GM18907 (cell line): Measurements from ENCODE around the gene CD34.

Source experiments
- ATAC-seq: cut with Tn5 transposase; IDR thresholded peaks from one replicate; pipeline ENCODE4 v1.9.1; 2021; ENCODE audit warnings: mild to moderate bottlenecking, moderate library complexity; ENCODE audit not compliant: unreplicated experiment

The CD34 gene

GRCh38 chr1:207857447-207857846, 53.5 kb downstream of the CD34 start:
- no peak for ATAC-seq

GRCh38 chr1:207856276-207857023, 54.5 kb downstream of the CD34 start:
- no peak for ATAC-seq

- ATAC-seq = no peak
Measured at GRCh38 chr1:207854001-207854400, 56.9 kb downstream of the CD34 start.

GRCh38 chr1:207853372-207853757, 57.6 kb downstream of the CD34 start:
- no peak for ATAC-seq

GRCh38 chr1:207852576-207853371, 58.2 kb downstream of the CD34 start:
- ATAC-seq = no peak

- ATAC-seq = no peak
Measured at GRCh38 chr1:207851696-207852095, 59.2 kb downstream of the CD34 start.

- ATAC-seq = no peak
Measured at GRCh38 chr1:207850621-207851407, 60.1 kb downstream of the CD34 start.

- no peak for ATAC-seq
Measured at GRCh38 chr1:207849646-207850045, 61.3 kb downstream of the CD34 start.

- ATAC-seq = no peak
Measured at GRCh38 chr1:207849016-207849415, 61.9 kb downstream of the CD34 start.

GRCh38 chr1:207848234-207848633, 62.7 kb downstream of the CD34 start:
- ATAC-seq = peak; percentile 73

GRCh38 chr1:207847116-207847515, 63.8 kb downstream of the CD34 start:
- ATAC-seq = no peak

- ATAC-seq = no peak
Measured at GRCh38 chr1:207845109-207845508, 65.8 kb downstream of the CD34 start.

- no peak for ATAC-seq
Measured at GRCh38 chr1:207844371-207844770, 66.6 kb downstream of the CD34 start.

GRCh38 chr1:207842506-207842905, 68.4 kb downstream of the CD34 start:
- no peak for ATAC-seq

GRCh38 chr1:207841901-207842300, 69.0 kb downstream of the CD34 start:
- no peak for ATAC-seq

- ATAC-seq = no peak
Measured at GRCh38 chr1:207841293-207841692, 69.6 kb downstream of the CD34 start.

GRCh38 chr1:207840380-207840779, 70.5 kb downstream of the CD34 start:
- ATAC-seq = no peak

- ATAC-seq = no peak
Measured at GRCh38 chr1:207839083-207839413, 71.9 kb downstream of the CD34 start.

GRCh38 chr1:207838156-207839082, 72.5 kb downstream of the CD34 start:
- ATAC-seq = no peak

GRCh38 chr1:207837673-207838072, 73.3 kb downstream of the CD34 start:
- no peak for ATAC-seq
